Measurements from ENCODE around the gene CDC42BPB.

DNA sequence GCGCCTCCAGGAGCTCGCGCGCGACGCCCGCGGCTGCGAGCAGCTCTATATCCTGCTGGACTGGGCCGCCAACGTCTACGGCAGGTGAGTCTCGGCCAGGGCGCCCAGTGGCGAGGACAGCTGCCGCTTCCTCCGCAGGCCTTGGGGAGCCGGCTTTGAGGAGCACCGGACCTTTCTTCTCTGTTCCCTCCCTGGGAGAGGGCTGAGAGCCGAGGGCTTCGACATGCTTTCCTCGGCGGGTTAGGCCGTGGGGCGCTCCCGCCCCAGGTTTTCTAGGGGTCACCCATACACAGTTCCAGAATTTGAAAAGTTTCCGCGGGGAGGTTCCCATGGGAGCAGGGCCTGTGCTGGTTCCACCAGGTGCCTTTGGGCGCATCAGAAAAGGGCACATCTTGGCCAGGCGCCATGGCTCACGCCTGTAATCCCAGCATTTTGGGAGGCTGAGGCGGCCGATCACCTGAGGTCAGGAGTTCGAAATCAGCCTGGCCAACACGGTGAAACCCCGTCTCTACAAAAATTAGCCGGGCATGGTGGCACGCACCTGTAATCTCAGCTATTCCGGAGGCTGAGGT lies 45.4 kb upstream of the CDC42BPB start:
- TF ChIP-seq, protein P1, sequence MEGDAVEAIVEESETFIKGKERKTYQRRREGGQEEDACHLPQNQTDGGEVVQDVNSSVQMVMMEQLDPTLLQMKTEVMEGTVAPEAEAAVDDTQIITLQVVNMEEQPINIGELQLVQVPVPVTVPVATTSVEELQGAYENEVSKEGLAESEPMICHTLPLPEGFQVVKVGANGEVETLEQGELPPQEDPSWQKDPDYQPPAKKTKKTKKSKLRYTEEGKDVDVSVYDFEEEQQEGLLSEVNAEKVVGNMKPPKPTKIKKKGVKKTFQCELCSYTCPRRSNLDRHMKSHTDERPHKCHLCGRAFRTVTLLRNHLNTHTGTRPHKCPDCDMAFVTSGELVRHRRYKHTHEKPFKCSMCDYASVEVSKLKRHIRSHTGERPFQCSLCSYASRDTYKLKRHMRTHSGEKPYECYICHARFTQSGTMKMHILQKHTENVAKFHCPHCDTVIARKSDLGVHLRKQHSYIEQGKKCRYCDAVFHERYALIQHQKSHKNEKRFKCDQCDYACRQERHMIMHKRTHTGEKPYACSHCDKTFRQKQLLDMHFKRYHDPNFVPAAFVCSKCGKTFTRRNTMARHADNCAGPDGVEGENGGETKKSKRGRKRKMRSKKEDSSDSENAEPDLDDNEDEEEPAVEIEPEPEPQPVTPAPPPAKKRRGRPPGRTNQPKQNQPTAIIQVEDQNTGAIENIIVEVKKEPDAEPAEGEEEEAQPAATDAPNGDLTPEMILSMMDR (IDR thresholded peaks at IDR 0.05) = no peak
- no peak for TF ChIP-seq GABPA (IDR thresholded peaks at IDR 0.05; ENCODE audit: low read depth)
- TF ChIP-seq FOSL2 (IDR thresholded peaks at IDR 0.05; ENCODE audit: borderline replicate concordance, low read depth) = no peak
- TF ChIP-seq, protein P2, sequence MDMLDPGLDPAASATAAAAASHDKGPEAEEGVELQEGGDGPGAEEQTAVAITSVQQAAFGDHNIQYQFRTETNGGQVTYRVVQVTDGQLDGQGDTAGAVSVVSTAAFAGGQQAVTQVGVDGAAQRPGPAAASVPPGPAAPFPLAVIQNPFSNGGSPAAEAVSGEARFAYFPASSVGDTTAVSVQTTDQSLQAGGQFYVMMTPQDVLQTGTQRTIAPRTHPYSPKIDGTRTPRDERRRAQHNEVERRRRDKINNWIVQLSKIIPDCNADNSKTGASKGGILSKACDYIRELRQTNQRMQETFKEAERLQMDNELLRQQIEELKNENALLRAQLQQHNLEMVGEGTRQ (IDR thresholded peaks at IDR 0.05; ENCODE audit: borderline replicate concordance, low read depth, low read length) = no peak
- no peak for TF ChIP-seq EP300 (IDR thresholded peaks at IDR 0.05; ENCODE audit: borderline replicate concordance in 1 of 2, low read depth in 1 of 2, low read length in 1 of 2)
- TF ChIP-seq FOXM1 (IDR thresholded peaks at IDR 0.05; ENCODE audit: low read depth) = no peak
- TF ChIP-seq, protein P3, sequence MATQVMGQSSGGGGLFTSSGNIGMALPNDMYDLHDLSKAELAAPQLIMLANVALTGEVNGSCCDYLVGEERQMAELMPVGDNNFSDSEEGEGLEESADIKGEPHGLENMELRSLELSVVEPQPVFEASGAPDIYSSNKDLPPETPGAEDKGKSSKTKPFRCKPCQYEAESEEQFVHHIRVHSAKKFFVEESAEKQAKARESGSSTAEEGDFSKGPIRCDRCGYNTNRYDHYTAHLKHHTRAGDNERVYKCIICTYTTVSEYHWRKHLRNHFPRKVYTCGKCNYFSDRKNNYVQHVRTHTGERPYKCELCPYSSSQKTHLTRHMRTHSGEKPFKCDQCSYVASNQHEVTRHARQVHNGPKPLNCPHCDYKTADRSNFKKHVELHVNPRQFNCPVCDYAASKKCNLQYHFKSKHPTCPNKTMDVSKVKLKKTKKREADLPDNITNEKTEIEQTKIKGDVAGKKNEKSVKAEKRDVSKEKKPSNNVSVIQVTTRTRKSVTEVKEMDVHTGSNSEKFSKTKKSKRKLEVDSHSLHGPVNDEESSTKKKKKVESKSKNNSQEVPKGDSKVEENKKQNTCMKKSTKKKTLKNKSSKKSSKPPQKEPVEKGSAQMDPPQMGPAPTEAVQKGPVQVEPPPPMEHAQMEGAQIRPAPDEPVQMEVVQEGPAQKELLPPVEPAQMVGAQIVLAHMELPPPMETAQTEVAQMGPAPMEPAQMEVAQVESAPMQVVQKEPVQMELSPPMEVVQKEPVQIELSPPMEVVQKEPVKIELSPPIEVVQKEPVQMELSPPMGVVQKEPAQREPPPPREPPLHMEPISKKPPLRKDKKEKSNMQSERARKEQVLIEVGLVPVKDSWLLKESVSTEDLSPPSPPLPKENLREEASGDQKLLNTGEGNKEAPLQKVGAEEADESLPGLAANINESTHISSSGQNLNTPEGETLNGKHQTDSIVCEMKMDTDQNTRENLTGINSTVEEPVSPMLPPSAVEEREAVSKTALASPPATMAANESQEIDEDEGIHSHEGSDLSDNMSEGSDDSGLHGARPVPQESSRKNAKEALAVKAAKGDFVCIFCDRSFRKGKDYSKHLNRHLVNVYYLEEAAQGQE (IDR thresholded peaks at IDR 0.05; ENCODE audit: low read depth, low read length) = no peak
- TF ChIP-seq SMC3 (IDR thresholded peaks at IDR 0.05; ENCODE audit: low read depth, low read length) = no peak
- TF ChIP-seq TAF1 (IDR thresholded peaks at IDR 0.05; ENCODE audit: borderline replicate concordance, low read depth, low read length) = no peak
- TF ChIP-seq YY1 (IDR thresholded peaks at IDR 0.05; ENCODE audit: low read depth) = no peak
- no peak for TF ChIP-seq ELF1 (IDR thresholded peaks at IDR 0.05)
- no peak for TF ChIP-seq POLR2AphosphoS5 (IDR thresholded peaks at IDR 0.05; ENCODE audit: low read depth, low read length)
- no peak for TF ChIP-seq SIN3A (IDR thresholded peaks at IDR 0.05; ENCODE audit: borderline replicate concordance, low read depth, low read length)
- TF ChIP-seq CHD2 (IDR thresholded peaks at IDR 0.05; ENCODE audit: low read length, partially characterized antibody) = no peak
